Mesenchymal stem cell (in vitro differentiated cells and primary cell): ENCODE data around the gene NCAPG.

Source experiments
- DNase-seq: peaks from one replicate; pipeline ENCODE4 v3.0.0-alpha.2; 2013
- H2AFZ ChIP-seq: one replicate; pipeline ENCODE4 v1.6.1; 2013; ENCODE audit warnings: low read depth, mild to moderate bottlenecking, control low read depth, inconsistent platforms, low read length, moderate library complexity
- H2AK5ac ChIP-seq: 2 replicates; pipeline ENCODE4 v1.6.1; 2013; ENCODE audit warnings: low read length, moderate library complexity, mild to moderate bottlenecking, inconsistent platforms; ENCODE audit not compliant: severe bottlenecking
- H2BK120ac ChIP-seq: one replicate; pipeline ENCODE4 v1.6.1; 2013; ENCODE audit warnings: low read depth, mild to moderate bottlenecking, inconsistent platforms, low read length, moderate library complexity
- H2BK12ac ChIP-seq, 2 experiments: one replicate each; pipeline ENCODE4 v1.6.1; 2013; ENCODE audit warnings: inconsistent platforms in 2 of 2, low read length in 2 of 2, mild to moderate bottlenecking in 2 of 2, moderate library complexity in 2 of 2, control low read depth in 1 of 2
- H2BK15ac ChIP-seq: one replicate; pipeline ENCODE4 v1.6.1; 2013; ENCODE audit warnings: mild to moderate bottlenecking, low read depth, inconsistent platforms; ENCODE audit not compliant: poor library complexity, severe bottlenecking
- H2BK5ac ChIP-seq: 2 replicates; pipeline ENCODE4 v1.6.1; 2013; ENCODE audit warnings: low read depth, mild to moderate bottlenecking, low read length, control low read depth, inconsistent platforms; ENCODE audit not compliant: poor library complexity, severe bottlenecking
- H3K14ac ChIP-seq, 2 experiments: one replicate each; pipeline ENCODE4 v1.6.1; 2013; ENCODE audit warnings: inconsistent platforms in 2 of 2, low read length in 2 of 2, control low read depth in 1 of 2, mild to moderate bottlenecking in 1 of 2, moderate library complexity in 1 of 2
- H3K18ac ChIP-seq, 2 experiments: one replicate each; pipeline ENCODE4 v1.6.1; 2013; ENCODE audit warnings: inconsistent platforms in 2 of 2, low read length in 2 of 2, control low read depth in 1 of 2, low read depth in 1 of 2, mild to moderate bottlenecking in 1 of 2
- H3K23ac ChIP-seq, 2 experiments: one replicate each; pipeline ENCODE4 v1.6.1; 2013; ENCODE audit warnings: inconsistent platforms in 2 of 2, low read length in 2 of 2, mild to moderate bottlenecking in 2 of 2, moderate library complexity in 2 of 2, control low read depth in 1 of 2
- H3K27ac ChIP-seq: 2 replicates; pipeline ENCODE4 v1.5.1; 2013; ENCODE audit warnings: mild to moderate bottlenecking, moderate library complexity, low read length, control low read depth, inconsistent platforms; ENCODE audit not compliant: poor library complexity, severe bottlenecking
- H3K27me3 ChIP-seq, 2 experiments: 2 replicates each; pipeline versions ENCODE4 v1.6.1 to v1.7.0; 2013; ENCODE audit warnings: low read length in 2 of 2, mild to moderate bottlenecking in 2 of 2, moderate library complexity in 2 of 2, control low read depth in 1 of 2, inconsistent platforms in 1 of 2; ENCODE audit not compliant: control insufficient read depth in 1 of 2, insufficient read depth in 1 of 2
- H3K36me3 ChIP-seq, 2 experiments: 2 replicates each; pipeline versions ENCODE4 v1.6.1 to v1.7.0; 2013; ENCODE audit warnings: low read length in 2 of 2, control low read depth in 1 of 2, inconsistent platforms in 1 of 2, low read depth in 1 of 2, mild to moderate bottlenecking in 1 of 2; ENCODE audit not compliant: insufficient read depth in 2 of 2, control insufficient read depth in 1 of 2
- H3K4ac ChIP-seq, 2 experiments: one replicate each; pipeline ENCODE4 v1.6.1; 2013; ENCODE audit warnings: inconsistent platforms in 2 of 2, low read length in 2 of 2, mild to moderate bottlenecking in 2 of 2, moderate library complexity in 2 of 2, control low read depth in 1 of 2, low read depth in 1 of 2
- H3K4me1 ChIP-seq: 2 replicates; pipeline ENCODE4 v1.6.1; 2013; ENCODE audit warnings: low read depth, low read length, control low read depth; ENCODE audit not compliant: control insufficient read depth, insufficient read depth
- H3K4me2 ChIP-seq: 2 replicates; pipeline ENCODE4 v1.6.1; 2013; ENCODE audit warnings: low read length, mild to moderate bottlenecking, inconsistent platforms; ENCODE audit not compliant: poor library complexity, severe bottlenecking
- H3K4me3 ChIP-seq, 2 experiments: 2 replicates each; pipeline versions ENCODE4 v1.5.1 to v1.7.0; 2013; ENCODE audit warnings: low read length in 2 of 2, mild to moderate bottlenecking in 2 of 2, control low read depth in 1 of 2, low read depth in 1 of 2; ENCODE audit not compliant: insufficient read depth in 1 of 2
- H3K79me1 ChIP-seq: replicated peaks from 2 replicates; pipeline ENCODE4 v1.6.1; 2013; ENCODE audit warnings: mild to moderate bottlenecking, control low read depth, low read length, inconsistent platforms; ENCODE audit not compliant: poor library complexity, severe bottlenecking
- H3K9ac ChIP-seq: 2 replicates; pipeline ENCODE4 v1.7.0; 2013; ENCODE audit warnings: mild to moderate bottlenecking, low read length, moderate library complexity
- H3K9me3 ChIP-seq: 2 replicates; pipeline ENCODE4 v1.7.0; 2013; ENCODE audit warnings: mild to moderate bottlenecking, low read length; ENCODE audit not compliant: control insufficient read depth
- H4K8ac ChIP-seq: one replicate; pipeline ENCODE4 v1.6.1; 2013; ENCODE audit warnings: inconsistent platforms, mild to moderate bottlenecking, low read length, moderate library complexity
- H4K91ac ChIP-seq: one replicate; pipeline ENCODE4 v1.6.1; 2013; ENCODE audit warnings: mild to moderate bottlenecking, low read length, inconsistent platforms
- WGBS: methylation state at CpG from one replicate; pipeline ENCODE4 v1.1.7; 2013; ENCODE audit warnings: mixed read lengths; 5-methylcytosine and 5-hydroxymethylcytosine counted together

Gene NCAPG

GRCh38 chr4:17769406-17770174, 41.2 kb upstream of the NCAPG start:
- Histone ChIP-seq H2BK15ac (no peak overlapping the region), H4K91ac (no peak overlapping the region), H2AFZ (no peak overlapping the region), H3K18ac (no peak overlapping the region), H3K4me1 (no peaks in the 10 kb centered on the region), H3K14ac (no peak overlapping the region), H2BK5ac (no peak overlapping the region), H2BK120ac (no peak overlapping the region), H3K79me1 (no peaks in the 10 kb centered on the region), H2AK5ac (no peak overlapping the region), H3K23ac (no peak overlapping the region), H2BK12ac (no peak overlapping the region), H3K4me3 (no peak overlapping the region), H3K27me3 (peaks cover 0 to 4% of the 10 kb centered on the region in 2 experiments), H4K8ac (no peak overlapping the region), H3K9ac (no peak overlapping the region), H3K9me3 (no peaks in the 10 kb centered on the region), H3K36me3 (no peaks in the 10 kb centered on the region), H3K4ac (no peak overlapping the region), H3K27ac (no peak overlapping the region), H3K4me2 (no peak overlapping the region)
- whole genome bisulfite sequencing, result 81% methylated on average over 7 of the region's 8 CpGs
- DNase-seq, result no peak

GRCh38 chr4:17770845-17771244, 39.9 kb upstream of the NCAPG start:
- no peak overlapping the region for H4K91ac ChIP-seq
- H3K4me3 ChIP-seq, result no peak overlapping the region
- no peak overlapping the region for H4K8ac ChIP-seq
- no peak overlapping the region for H2BK15ac ChIP-seq
- no peak overlapping the region for H3K27ac ChIP-seq
- H3K23ac ChIP-seq, result no peak overlapping the region
- H3K4me2 ChIP-seq, result no peak overlapping the region
- no peak overlapping the region for H2BK5ac ChIP-seq
- H3K79me1 ChIP-seq, result no peaks in the 10 kb centered on the region
- H3K14ac ChIP-seq, result no peak overlapping the region
- H2BK12ac ChIP-seq, result no peak overlapping the region
- H3K9ac ChIP-seq, result no peak overlapping the region
- H3K4ac ChIP-seq, result no peak overlapping the region
- no peak overlapping the region for H2AFZ ChIP-seq
- no peak overlapping the region for H3K18ac ChIP-seq
- whole genome bisulfite sequencing, result 93% methylated on average over 3 of the region's 4 CpGs
- peaks cover 0 to 4% of the 10 kb centered on the region in 2 experiments for H3K27me3 ChIP-seq
- DNase-seq, result no peak
- no peaks in the 10 kb centered on the region for H3K36me3 ChIP-seq
- no peaks in the 10 kb centered on the region for H3K4me1 ChIP-seq
- H3K9me3 ChIP-seq, result no peaks in the 10 kb centered on the region
- H2BK120ac ChIP-seq, result no peak overlapping the region
- no peak overlapping the region for H2AK5ac ChIP-seq

GRCh38 chr4:17771284-17771908, 39.4 kb upstream of the NCAPG start:
- no peaks in the 10 kb centered on the region for H3K4me1 ChIP-seq
- H3K9ac ChIP-seq, result no peak overlapping the region
- H3K4me3 ChIP-seq, result no peak overlapping the region
- no peak overlapping the region for H2BK120ac ChIP-seq
- H3K27ac ChIP-seq, result no peak overlapping the region
- no peak overlapping the region for H2BK5ac ChIP-seq
- no peaks in the 10 kb centered on the region for H3K36me3 ChIP-seq
- H3K4me2 ChIP-seq, result no peak overlapping the region
- H3K27me3 ChIP-seq, result peaks cover 0 to 4% of the 10 kb centered on the region in 2 experiments
- H3K14ac ChIP-seq, result no peak overlapping the region
- no peaks in the 10 kb centered on the region for H3K79me1 ChIP-seq
- no peak overlapping the region for H3K4ac ChIP-seq
- H3K18ac ChIP-seq, result no peak overlapping the region
- no peak overlapping the region for H2AK5ac ChIP-seq
- H2AFZ ChIP-seq, result no peak overlapping the region
- H4K91ac ChIP-seq, result no peak overlapping the region
- no peak overlapping the region for H2BK15ac ChIP-seq
- 83% methylated on average over 7 of the region's 8 CpGs for WGBS
- no peak for DNase-seq
- no peak overlapping the region for H2BK12ac ChIP-seq
- H3K9me3 ChIP-seq, result no peaks in the 10 kb centered on the region
- H4K8ac ChIP-seq, result no peak overlapping the region
- H3K23ac ChIP-seq, result no peak overlapping the region

- Histone ChIP-seq H3K4ac (no peak overlapping the region), H3K27ac (no peak overlapping the region), H2BK12ac (no peak overlapping the region), H2BK120ac (no peak overlapping the region), H2AK5ac (no peak overlapping the region), H3K9ac (no peak overlapping the region), H4K8ac (no peak overlapping the region), H3K79me1 (no peaks in the 10 kb centered on the region), H2BK5ac (no peak overlapping the region), H2BK15ac (no peak overlapping the region), H4K91ac (no peak overlapping the region), H3K14ac (no peak overlapping the region), H3K18ac (no peak overlapping the region), H3K4me1 (no peaks in the 10 kb centered on the region), H2AFZ (no peak overlapping the region), H3K23ac (no peak overlapping the region), H3K9me3 (no peaks in the 10 kb centered on the region), H3K27me3 (peaks cover 0 to 4% of the 10 kb centered on the region in 2 experiments), H3K36me3 (no peaks in the 10 kb centered on the region), H3K4me2 (no peak overlapping the region), H3K4me3 (no peak overlapping the region)
- DNase-seq, result no peak
- 86% methylated on average over 8 of the region's 10 CpGs for WGBS
Measured at GRCh38 chr4:17773135-17773698, 37.6 kb upstream of the NCAPG start.
